HG03354 (cell line): ENCODE data around the gene TMEM258.

Experiments
- ATAC-seq: cut with Tn5 transposase; IDR thresholded peaks from one replicate; pipeline ENCODE4 v1.9.1; 2021; ENCODE audit warnings: mild to moderate bottlenecking; ENCODE audit not compliant: unreplicated experiment, poor library complexity, severe bottlenecking

TMEM258 gene

DNA sequence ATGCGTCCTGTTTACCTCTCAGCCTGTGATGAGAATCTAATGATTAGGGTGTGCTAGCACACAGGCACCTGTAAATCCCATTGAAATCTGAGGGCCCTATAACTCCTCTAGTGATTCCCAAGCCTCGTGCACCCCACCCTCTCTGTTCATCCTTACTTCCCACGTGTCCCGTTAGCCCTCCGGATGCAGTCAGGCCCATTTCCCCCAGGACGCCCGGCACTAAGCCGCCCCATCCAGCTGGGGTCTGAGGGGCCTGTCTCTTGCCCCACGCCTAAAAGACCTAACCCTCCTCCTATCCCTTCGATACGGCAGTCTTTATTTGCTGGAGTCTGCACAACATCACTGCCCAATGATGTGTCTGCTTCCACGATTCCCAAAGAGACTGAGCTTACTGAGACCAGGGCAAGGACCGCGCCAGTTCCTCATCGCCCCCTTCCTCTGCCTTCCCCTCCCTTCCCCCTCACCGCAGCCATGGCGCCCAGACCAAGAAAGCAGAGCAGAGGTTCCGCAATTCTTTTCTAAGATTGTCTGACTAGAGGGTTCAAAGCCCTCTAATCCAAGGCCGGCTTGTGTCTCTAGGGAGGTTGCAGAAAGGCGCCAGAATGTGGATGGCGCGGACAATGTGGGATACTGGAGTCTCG lies 34.7 kb upstream of the TMEM258 start:
- peak; percentile 21 for ATAC-seq

DNA sequence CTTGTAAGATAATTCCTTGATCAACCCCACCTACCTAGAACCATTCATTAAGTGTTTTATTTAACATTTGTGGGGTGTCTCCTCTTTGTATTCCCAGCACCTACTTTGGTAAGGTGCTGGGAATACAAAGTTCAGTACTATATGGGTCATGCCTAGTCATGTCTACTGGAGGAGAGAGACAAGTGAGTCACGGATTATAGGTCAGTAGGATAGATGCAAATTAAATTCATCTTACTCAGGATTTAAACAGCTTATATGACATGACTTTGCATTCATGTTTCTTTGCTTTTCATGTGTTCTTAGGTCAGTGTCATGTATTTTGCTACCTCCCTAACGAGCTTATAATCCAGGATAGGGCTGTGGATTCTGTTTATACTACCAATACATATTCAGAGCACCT lies 27.8 kb upstream of the TMEM258 start:
- ATAC-seq: no peak

DNA sequence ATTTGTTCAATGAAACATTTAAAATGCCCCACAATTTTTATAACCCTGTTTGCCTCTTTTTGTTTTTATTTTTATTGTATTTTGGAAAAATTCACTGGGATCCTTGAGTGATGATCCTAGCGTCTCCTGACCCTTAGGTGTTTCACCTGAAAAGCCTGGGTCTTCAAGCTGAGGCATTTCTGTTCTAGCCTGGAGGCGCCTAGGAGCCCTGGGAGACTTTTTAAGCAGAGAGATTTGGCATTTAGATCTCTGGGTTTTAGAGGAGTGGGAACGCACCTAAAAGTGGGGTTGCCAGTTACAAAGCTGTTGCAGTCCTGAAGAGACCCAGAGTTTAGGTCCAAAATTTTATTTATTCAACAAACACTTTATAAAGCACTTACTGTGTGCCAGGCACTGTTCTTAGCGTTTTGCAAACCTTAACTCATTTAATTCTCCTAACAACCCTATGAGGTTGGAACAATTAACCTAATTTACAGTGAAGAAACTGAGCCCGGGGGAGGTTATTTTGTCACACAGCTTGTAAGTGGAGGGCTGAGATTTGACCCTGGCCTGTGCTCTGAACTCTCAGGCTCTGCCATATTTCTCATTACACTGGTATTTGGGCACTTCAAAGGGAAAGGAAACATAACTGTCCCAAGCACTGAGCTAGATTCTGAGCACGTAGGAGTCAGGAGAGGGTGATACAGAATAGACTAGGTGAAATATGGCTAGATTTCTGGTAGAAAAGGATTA lies 25.2 kb upstream of the TMEM258 start:
- no peak for ATAC-seq

DNA sequence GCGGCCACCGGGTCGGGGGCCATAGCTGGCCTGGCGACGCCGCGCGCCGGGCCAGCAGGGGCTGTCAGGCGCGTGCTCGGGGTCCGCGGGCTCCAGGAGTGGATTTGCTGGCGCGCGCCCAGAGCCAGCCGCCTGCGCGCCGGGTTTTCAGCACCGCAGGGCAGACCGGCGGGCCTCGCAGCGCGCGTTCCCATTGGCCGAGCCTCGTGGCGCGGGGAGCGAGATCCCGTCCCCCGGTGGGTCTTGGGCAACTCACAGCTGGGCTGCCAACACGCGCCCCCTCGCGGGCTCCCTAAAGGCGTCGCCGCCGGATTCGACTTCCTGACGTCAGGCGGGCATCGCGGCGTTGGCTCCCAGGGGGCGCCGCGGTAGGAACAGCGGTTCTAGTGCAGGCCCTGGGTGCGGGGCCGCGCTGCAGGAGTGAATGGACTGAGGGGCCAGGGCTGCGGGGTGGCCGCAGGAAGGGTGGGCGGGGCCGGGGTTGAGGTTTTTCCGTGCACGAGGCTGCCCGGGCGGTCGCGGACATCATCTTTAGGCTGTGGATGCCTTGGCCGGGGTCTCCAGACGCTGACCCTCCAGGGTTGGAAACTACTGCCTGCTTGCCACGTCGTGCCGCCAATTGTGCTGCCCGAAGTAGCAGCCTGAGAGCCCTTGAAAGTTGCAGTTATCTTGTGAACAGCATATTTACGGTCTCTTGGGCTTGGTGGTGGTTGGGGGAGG lies 24.5 kb upstream of the TMEM258 start, which contains the start of gene FADS1:
Gene FADS1, minus strand, starts transcription at position 268 of the 720 bp plus-strand sequence. Its CDS starts 74 bp downstream, at position 194.
- peak; percentile 56 for ATAC-seq

DNA sequence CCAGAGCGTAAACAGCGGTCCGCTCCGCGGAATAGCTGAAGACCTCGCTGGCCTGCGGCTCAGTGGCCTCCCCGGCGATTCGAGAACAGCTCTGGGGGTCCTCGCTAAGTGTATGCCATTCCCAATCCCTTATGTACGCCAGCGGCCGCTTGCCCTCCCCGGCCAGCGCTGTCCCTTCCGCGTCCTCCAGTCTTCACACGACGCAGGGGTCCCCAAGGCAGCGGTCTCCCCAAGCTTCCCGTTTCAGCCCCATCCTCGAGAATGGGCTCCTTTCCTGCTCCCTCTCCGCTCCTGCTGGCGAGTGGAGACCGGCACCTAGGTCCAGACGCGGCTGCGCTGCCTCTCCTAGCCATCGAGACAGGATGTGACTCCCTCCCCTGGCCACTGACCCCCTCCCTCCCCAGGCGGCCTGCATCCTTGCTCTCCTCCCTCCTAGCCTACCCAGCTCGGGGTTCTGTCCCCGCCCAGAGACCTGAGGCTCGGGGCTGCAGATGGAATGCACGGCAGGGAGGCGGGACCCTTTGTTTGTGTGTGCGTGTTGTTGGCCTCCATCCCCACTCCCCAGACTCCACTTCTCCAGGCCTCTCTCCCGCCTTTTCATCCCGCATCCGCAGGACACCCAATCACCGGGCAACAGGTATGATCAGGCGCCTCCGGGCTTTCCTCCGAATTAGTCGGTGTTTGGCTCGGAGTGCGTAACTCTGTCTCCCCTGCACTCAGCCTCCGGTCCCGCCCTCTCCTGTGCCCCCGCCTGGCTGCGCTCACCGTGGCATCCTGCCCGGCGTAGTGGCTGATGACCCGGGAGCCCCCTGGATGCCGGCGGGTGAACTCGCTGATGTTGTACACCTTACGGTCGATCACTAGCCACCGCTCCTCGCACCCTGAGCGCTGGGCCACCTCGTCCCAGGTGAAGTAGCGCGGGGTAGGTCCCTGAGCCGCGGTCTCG lies 23.7 kb upstream of the TMEM258 start:
- ATAC-seq: peak; percentile 50

DNA sequence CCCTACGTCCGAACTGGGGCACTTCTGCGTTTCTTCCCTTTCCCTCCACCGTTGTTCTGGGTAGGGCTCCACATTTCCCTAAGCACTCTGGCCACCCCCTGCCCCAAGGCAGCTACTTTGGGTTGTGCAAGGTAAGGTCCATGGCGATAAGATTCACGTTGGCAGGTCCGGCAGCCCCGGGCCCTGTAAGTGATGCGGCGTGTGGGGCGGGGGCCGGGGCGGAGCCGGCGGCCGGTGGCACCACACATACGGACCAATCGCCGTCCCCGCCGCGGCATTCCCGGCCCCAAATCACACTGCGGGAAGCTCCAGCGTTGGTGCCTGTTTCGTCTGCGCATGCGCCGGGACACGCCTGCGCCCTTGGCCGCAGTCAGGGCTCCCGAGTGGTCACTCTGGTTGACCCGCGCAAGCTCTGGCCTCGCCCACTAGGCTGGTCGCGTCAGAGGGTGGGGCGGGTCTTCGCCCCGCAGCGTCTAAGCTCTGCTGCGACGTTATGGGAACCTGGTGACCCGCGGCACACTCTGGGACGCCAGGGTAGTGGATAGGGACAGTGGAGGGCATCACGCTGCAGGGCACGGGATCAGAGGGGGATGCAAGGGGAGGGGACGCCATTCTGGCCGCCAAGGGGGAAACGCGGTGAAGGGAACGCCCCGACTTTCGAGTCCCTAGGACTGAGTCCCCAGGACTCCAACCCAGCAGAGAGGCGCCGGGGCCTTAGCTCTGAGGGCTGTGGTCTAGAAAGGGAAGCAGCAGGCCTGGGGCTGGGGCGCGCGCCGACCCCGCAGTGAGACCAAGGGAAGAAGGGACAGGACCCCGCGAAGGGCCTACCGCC lies 22.8 kb upstream of the TMEM258 start:
- ATAC-seq: peak; percentile 55

DNA sequence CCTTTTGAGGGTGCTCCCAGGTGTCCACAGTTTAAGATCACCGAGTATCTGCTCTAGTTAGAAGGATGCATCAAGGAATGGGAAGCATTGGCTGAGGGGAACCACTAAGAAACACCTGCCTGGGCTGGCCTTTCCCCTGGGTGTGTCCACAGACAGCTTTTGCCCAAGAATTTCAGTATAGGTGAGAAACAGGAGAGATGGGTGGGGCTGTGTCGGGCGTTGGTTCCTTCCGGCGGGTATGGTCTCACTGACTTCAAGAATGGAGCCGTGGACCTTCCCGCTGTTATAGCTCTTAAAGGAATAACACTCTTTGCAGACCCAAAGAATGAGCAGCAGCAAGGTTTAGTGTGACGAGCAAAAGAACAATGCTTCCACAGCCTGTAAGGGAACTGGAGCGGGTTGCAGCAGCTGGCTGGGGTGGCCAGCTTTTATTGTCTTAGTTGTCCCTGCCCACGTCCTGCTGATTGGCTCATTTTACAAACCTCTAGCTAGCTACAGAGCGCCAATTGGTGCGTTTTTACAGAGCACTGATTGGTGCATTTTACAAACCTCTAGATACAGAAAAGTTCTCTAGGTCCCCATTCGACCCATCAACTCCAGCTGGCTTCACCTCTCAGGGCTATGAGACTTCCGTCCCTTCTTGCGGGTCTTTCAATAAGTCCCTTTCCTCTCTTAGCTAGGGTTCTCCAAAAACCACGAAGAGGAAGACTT lies 22.0 kb upstream of the TMEM258 start:
- ATAC-seq: no peak

DNA sequence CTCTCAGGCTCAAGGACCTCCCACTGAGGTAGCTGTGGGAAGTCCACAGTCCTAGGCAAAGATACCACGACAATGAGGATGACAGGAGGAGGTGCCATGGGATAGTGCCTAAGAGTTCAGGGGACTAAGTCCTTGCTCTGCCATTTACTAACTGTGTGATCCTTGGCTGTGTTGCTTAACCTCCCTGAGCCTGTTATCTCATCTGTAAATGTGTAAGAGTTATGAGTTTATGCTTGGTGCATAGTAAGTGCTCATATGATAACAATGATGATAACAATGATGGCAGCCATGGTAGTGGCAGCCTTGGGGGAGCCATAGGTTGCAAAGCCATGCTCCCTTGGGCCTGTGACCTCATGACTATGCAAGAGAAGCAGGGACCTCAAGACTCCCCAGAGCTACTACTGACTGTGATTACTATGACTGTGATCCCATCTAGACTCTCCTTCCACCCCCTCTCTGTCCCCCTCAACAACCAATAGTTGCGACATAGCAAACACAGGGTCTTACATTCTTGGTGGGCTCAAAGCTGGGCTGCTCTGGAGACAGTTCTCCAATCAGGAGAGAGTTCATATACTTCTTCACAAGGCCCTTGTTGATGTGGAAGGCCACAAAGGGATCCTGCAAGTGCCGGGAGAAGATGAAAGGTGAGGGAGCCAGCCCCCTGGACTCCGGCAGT lies 20.5 kb upstream of the TMEM258 start:
- ATAC-seq: no peak

DNA sequence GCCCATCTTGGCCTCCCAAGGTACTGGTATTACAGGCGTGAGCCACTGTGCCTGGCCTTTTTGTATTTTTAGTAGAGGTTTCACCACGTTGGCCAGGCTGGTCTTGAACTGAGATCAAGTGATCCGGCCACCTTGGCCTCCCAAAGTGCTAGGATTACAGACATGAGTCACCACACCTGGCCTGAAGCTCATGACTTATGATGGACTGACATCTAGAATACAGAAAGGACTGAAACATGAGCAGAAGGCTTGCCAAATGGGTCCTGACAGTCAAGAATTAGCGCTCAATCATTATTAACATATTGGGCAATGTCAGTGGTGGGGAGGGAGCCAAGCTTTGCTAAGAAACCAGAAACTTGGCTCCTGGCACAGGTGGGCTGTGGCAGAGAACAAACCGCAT lies 19.4 kb upstream of the TMEM258 start:
- no peak for ATAC-seq

DNA sequence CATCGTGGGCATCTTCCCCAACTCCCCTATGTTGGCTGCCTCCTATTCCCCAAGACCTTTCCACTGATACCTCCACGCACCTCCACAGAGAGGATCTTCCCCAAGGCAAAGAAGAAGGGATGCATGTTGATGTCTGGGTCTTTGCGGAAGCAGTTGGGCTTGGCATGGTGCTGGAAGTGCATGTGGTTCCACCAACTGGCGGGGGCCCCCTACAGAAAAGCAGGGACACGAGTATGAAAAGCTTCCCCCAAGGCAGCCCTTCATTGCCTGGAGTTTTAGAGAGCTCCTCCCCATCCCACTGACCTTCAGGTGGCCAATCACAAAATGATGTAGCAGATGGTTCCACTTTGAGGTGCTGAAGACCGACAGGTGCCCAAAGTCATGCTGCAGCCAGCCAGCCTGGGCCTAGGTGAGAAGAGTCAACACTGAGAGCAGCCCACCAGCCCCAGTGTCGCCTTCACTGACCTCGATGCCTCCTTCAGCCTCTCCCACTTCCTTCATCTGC lies 18.3 kb upstream of the TMEM258 start:
- no peak for ATAC-seq

DNA sequence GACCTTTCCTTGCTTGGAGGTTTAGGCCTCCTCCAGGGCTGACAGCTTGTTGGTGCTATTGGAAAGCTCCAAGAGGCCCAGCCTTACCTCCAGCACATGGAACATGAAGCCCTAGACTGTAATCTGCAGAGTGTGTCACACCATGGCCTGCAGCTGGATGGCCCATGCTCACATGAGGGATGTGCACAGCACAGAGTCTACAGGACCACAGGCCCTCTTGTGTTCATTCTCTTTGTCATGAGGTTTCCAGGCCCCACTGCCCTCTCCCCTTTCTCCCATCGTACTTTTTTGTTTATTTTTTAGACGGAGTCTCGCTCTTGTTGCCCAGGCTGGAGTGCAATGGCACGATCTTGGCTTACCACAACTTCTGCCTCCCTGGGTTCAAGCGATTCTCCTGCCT lies 14.4 kb upstream of the TMEM258 start:
- no peak for ATAC-seq

DNA sequence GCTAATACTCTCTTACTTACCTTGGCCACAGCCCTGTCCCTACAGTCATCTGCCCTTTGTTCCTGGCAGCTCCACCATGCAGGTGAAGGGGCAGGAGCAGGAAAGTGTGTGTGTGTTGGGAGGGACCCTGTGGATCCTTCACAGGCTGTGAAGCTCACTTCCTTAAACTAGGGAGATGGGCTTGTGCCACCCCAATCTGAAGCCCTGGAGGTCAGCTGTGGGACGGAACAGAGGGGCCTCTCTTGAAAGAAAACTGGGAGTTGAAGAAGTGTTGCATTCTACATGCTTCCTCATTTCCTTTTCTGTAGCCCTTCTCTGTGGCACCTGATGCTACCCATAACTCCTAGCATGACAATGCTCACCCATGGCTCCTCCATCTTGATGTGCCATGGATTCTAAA lies 12.7 kb upstream of the TMEM258 start:
- no peak for ATAC-seq

DNA sequence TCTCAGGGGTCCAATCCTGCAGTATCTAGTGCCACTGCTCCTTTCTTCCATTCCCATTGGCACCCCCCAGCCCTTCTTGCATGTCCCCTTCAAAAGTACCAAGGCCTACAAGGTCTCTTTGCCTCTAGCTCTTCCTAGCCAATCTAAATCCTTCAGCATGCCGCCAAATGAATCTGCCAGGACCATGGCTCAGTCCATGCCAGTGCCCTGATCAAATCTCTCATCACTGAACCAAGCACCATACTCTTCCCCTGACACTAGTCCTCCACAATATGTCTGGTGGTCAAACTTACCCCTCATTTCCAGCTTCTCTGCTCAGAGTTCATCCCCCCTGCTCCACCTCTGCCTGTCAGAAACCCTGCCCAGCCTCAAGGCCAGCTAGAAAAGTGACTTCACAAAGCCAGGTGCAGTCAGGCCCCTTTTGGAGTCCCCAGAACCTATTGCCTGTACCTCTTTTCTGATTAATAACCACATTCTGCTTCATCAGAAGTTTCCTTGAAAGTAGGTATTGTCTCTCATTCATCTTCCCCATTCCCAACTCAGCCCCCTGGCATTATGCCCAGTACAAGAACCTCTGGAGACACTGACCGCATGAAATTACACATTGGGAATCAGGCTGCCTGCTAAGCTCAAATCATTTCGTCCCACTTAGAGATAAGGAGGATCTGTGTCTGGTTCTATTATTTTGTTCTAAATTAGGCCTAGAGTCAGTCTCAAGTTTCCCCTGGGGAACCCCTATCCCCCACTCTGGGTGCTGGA lies 11.7 kb upstream of the TMEM258 start:
- ATAC-seq: no peak

DNA sequence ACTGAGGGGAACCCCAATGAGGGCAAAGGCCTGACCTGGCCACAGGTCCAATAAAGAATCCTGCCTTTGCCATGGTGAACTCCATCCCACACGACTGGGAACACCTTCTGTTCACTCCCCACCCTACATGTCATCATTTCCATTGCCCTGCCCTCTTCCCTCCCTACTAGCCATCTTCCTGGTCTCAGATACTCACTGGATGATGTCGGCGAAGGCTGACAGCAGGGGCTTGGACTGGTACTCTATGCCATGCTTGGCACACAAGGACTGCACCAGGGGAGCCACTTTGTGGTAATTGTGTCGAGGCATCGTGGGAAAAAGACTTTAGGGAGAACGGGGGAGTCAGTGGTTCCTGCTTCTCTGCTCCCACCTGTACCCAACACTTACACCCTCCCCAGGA lies 10.2 kb upstream of the TMEM258 start:
- ATAC-seq: no peak

DNA sequence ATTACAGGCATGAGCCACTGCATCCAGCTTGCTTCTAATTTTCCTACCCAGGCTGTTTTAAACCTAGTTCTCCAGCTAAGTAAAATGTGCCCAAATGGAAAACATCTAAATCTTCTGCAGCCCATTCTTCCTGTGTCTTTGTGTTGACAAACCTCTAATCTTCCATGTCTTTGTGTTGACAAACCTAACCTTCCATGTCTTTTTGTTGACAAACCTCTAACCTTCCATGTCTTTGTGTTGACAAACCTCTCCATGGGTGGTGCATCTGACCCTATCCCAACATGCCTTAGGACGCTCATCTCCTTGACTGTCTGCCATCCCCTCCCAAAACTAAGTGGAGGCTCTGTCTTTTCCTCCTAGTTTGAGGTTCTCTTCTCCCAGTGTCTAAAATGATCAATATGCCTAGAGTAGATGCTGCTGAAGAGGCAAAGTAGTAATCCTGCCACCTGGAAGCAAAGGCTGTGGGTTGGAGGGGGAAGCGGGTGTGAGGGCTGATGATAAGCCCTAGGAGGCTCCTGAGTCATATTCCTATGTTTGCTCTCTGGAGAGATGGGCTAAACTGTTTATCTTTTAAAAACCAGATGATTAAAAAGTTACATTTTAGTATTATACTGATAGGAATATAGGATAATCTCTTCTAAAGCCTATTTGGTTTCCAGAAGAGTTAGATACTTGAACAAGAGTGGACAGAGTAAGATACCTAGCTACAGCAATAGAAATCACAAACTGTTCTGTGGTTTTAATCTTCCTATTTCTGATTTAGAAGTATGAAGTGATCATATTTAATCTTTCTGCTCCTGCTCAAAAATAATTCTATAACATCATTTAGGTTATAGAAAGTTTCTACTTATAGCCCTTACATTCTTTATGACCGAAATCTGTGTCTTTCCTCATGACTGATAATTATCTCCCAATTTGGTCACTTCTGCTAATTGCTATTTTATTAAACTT lies 8.2 kb upstream of the TMEM258 start:
- no peak for ATAC-seq
